GM19025 (cell line): Measurements from ENCODE around the gene ILF3.

Experiments used
- ATAC-seq: cut with Tn5 transposase; IDR thresholded peaks from one replicate; pipeline ENCODE4 v1.9.1; 2021; ENCODE audit warnings: mild to moderate bottlenecking, low read depth, moderate library complexity; ENCODE audit not compliant: unreplicated experiment

ILF3 gene

DNA sequence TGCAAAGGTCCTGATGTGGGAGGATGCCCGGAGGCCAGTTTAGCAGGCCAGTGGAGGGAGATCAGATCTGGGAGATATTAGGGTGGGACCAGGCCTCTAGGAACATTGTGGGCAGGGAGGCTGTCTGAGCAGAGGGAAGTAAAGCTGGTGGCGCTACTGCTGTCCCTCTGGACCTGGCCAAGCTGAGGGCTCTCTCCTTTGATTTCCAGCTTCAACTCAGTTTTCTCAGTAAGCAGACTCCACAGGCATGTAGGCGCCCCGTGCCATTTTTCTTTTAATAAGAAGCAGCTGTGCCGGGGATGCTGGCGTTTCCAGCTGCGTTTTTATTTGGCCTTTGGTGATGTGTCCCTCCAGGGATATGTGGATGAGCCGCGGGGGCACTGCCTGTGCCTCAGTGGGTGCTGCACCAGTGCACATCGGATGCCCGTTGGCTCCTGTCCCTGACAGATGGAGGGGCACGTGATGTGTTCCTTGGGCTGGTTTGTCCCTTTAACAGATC lies 70.5 kb downstream of the ILF3 start:
- no peak for ATAC-seq

DNA sequence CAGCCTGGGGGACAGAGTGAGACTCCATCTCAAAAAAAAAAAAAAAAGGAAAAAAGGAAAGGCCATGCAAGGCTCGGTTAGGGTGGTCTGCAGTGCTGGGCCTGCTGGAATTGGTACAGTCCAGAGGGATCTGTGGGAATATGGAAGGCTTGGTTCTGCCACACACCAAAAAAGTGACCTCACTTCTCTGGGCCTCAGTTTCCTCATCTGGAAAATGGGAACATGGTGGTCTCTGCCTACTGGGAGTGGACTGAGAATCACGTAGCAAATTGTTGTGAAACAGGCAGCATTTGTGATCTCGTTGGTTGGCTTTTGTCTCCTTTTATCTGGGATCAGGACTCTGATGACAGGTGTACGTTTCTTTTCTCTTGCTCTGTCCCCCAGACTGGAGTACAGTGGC lies 71.3 kb downstream of the ILF3 start:
- ATAC-seq = no peak

DNA sequence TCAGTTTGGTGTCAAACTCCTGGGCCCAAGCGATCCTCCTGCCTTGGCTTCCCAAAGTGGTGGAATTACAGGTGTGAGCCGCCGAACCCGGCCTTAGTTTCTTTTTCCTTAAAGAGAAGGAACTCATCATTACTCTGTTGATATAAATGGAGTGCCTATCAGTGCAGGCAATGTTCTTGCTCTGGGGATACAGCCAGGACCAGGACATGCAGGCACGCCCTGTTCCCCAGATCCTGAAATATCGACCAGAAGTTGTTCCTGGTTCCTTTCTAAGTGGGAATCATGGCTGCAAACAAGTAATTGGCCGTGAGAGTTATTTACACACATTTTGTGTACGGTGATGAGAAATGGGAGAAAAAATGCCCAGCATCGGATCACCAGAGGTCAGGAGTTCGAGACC lies 72.1 kb downstream of the ILF3 start:
- ATAC-seq = no peak

DNA sequence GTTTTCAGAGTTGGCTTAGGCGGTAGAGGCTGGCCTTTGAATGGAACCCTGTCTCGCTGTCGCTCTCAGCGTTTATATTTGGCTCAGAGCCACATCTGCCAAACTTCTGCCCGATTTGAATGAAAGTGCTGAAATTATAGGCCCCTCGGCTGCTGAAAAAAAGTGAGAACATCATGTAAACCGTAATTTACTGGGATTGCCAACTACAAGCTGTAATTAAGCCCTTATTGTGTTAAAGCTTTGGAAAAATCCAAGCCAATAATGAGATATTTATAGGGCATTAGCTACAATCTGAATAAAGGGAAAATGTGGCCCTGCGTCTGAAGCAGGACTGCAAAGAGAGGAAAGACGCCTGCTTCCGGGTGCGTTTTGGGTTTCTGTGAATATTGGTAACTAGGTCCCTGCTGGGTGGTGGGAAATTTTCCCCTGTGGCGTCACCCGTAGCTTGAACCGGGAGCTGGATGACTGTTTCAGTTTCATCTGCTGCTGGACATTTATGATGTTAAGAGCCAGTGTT lies 73.6 kb downstream of the ILF3 start:
- ATAC-seq = no peak

DNA sequence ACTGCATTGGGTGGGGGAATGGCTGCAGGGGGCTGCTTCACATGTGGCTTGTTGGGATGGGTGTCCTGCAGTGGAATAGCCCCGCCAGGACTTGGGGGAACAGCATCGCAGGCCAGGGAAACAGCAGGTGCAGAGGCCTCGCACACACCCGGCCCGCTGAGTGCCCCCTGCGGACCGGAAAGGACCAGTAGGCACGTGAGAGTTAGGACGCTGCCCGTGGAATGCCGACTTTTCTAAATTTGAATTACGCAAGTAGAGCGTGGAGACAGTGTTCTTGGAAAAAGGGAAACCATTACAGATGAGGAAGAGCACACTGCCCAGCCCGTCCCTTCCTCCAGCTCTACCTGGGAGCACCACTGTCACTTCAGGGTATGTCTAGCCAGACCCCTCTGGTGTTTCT lies 75.3 kb downstream of the ILF3 start:
- ATAC-seq = no peak

DNA sequence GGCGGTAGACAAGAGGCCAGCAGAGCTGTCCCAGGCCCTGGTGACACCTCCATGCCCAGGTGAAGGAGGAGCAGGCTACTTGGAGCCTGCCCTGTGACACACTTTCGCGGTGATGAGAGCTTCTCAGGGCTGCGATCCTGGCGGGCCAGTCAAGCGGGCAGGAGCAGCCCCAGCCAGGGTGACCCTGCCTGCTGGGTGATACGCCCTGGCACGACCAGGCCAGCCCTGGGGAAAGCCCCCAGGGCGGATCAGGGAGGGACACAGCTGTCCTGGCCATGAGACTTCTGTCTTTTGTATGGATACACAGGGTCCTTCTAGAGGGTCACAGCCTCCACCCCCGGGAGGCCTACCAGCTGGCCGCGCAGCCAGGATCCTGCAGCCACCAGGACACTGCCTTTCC lies 76.8 kb downstream of the ILF3 start:
- no peak for ATAC-seq

DNA sequence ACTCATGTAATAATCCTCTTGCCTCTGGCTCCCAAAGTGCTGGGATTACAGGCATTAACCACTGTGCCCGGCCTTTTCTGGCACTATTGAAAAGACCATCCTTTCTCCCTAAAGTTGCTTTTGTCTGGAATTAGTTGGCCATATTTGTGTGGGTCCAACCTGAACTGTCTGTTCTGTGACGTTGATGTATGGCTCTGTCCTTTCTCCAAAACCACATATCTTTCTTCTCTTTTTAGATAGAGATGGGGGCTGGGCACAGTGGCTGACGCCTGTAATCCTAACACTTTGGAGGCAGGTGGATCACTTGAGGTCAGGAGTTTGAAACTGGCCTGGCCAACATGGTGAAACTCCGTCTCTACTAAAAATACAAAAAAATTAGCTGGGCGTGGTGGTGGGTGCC lies 81.6 kb downstream of the ILF3 start:
- no peak for ATAC-seq

DNA sequence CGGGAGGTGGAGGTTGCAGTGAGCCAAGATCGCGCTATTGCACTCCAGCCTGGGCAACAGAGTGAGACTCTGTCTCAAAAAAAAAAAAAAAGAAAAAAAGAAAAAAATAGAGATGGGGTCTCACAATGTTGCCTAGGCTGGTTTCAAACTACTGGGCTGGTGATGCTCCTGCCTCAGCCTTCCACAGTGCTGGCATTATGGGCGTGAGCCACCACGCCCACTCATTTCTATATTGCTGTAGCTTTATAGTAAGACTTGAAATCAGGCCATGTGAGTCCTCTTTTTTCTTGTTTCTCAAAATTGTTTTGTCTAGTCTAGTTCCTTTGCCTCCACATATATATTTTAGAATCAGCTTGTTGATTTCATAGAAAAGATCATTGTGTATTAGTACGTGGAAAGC lies 82.0 kb downstream of the ILF3 start:
- ATAC-seq = no peak

DNA sequence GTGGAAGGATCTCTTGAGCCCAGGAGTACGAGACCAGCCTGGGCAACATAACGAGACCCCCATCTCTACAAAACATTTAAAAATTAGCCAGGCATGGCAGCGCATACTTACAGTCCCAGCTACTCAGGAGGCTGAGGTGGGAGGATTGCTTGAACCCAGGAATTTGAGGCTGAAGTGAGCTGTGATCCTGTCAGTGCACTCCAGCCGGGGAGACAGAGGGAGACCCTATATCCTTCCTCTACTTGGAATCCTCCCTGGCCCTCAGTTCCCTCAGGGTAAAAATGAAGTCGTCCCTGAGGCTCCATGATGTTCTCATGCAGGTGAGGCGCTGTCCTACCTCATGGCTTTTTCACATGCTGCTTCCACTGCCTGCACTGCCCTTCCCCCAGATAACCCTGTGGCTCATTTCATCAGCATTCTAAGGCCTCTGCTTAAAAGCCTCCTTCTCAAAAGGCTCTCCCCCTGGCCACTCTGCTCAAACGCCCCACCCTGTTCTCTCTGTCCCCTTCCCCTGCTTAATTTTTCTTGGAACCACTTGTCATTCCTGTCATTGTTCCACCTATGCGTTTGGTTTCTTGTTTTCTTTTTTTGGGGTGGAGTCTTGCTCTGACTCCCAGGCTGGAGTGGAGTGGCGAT lies 82.9 kb downstream of the ILF3 start:
- ATAC-seq = no peak

DNA sequence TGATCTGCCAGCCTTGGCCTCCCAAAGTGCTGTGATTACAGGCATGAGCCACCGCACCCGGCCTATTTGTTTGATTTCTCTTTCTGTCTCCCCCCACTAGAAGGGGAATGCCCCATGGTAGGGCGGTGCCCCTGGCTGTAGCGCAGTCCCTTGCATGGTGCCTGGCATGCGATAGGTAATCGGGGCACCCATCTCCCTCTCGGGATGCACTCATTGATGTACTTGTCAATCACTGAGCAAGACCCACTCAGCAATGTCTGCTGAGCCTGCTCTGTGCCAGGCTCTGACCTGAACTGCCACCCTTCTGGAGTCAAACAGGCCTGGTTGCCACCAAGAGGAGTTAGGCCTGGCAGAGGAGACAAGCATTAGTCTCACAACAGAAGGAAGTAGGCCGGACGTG lies 83.6 kb downstream of the ILF3 start:
- ATAC-seq = no peak

DNA sequence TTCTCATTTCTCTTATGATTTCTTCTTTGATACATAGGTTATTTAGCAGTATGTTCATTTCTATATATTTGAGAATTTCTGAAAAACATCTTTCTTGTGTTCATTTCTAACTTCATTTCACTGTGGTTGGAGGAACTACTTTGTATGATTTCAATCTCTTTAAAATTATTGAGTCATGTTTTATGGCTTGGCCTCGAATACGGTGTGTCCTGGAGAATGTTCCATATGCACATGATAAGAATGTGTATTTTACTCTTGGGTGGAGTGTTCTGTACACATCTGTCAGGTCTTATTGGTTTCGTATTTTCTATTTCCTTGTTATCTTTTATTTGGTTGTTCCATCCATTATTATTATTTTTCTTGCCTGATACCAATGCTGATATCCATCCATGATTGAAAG lies 86.7 kb downstream of the ILF3 start:
- ATAC-seq = no peak
